Uterus (tissue), 4 donors: ENCODE measurements around the gene TOMM70. TPM values are rescaled to one million over a fixed set of nuclear protein-coding genes. Genes with fewer than 3 reads are reported as not detected.

Experiments
- DNase-seq, 2 donors: peaks; one replicate each; pipeline ENCODE4 v3.0.0-alpha.2; 2019 to 2020
- H3K27ac ChIP-seq, 2 donors: fragments of 200-600 bp; sonication (generic); 1 replicate in 1 of 2; 2 replicates in 1 of 2; pipeline ENCODE4 v1.5.1; 2016 to 2018
- H3K27me3 ChIP-seq, 2 donors: fragments of 200-600 bp; sonication (generic); one replicate each; pipeline ENCODE4 v1.5.1; 2018 to 2019; ENCODE audit warnings: control low read depth in 1 of 2
- H3K36me3 ChIP-seq, 2 donors: fragments of 200-600 bp; sonication (generic); one replicate each; pipeline ENCODE4 v1.5.1; 2019; ENCODE audit warnings: control low read depth in 1 of 2
- H3K4me1 ChIP-seq, 2 donors: fragments of 200-600 bp; sonication (generic); one replicate each; pipeline ENCODE4 v1.5.1; 2018 to 2019; ENCODE audit warnings: control low read depth in 1 of 2
- H3K4me3 ChIP-seq, 2 donors: fragments of 200-600 bp; sonication (generic); 1 replicate in 1 of 2; 2 replicates in 1 of 2; pipeline ENCODE4 v1.5.1; 2018 to 2019; ENCODE audit warnings: mild to moderate bottlenecking in 1 of 2
- H3K9me3 ChIP-seq, 2 donors: fragments of 200-600 bp; sonication (generic); one replicate each; pipeline ENCODE4 v1.5.1; 2019; ENCODE audit warnings: control low read depth in 1 of 2
- POLR2A ChIP-seq, 2 donors: fragments of 450-650 bp; IDR thresholded peaks; one replicate each; pipeline ENCODE4 v1.6.1; 2016; ENCODE audit warnings: antibody characterized with exemption in 2 of 2, mild to moderate bottlenecking in 1 of 2, moderate library complexity in 1 of 2
- intact Hi-C: fragments of 100-400 bp; cut with DNase I; formaldehyde crosslinking; loops from one replicate; pipeline ENCODE4 v1.15.1; 2023; ENCODE audit warnings: low total_unique reads
- total RNA-seq, 4 donors: library from RNA; depleted of rRNA in 3 of 4; stranded (reverse); fragments of >200 nt in 3 of 4; gene quantifications; one replicate each; pipeline versions ENCODE4 v1.1.0 to v1.2.4, GENCODE V29; 2014 to 2023
- TF ChIP-seq, protein P1 (sequence below), 4 experiments: fragments of 200-600 bp in 2 of 4; fragments of 450-650 bp in 2 of 4; sonication (generic) in 2 of 4; IDR thresholded peaks; one replicate each; pipeline ENCODE4 v1.5.1; 2016 to 2019; ENCODE audit warnings: antibody characterized with exemption in 4 of 4, mild to moderate bottlenecking in 2 of 4, moderate library complexity in 1 of 4
- donor health status: DM: yes; HTN: yes; CAD: no.

Gene TOMM70
- total RNA-seq, 4 donors from 2014 or later, result 16.8 to 86.1 (median 35.9) TPM

GRCh38 chr3:100399341-100400071, 1.4 kb downstream of the TOMM70 start:
- no peak for DNase-seq
- Histone ChIP-seq H3K27me3 (no peaks in the 10 kb centered on the region), H3K4me1 (peaks cover 0 to 3% of the 10 kb centered on the region in 2 donors), H3K4me3 (peak overlapping the region; percentile 50 to 76), H3K27ac (no peak overlapping the region), H3K9me3 (no peaks in the 10 kb centered on the region), H3K36me3 (no peaks in the 10 kb centered on the region)
- TF ChIP-seq POLR2A (IDR thresholded peaks at IDR 0.05), result no peak
- TF ChIP-seq, protein P1, sequence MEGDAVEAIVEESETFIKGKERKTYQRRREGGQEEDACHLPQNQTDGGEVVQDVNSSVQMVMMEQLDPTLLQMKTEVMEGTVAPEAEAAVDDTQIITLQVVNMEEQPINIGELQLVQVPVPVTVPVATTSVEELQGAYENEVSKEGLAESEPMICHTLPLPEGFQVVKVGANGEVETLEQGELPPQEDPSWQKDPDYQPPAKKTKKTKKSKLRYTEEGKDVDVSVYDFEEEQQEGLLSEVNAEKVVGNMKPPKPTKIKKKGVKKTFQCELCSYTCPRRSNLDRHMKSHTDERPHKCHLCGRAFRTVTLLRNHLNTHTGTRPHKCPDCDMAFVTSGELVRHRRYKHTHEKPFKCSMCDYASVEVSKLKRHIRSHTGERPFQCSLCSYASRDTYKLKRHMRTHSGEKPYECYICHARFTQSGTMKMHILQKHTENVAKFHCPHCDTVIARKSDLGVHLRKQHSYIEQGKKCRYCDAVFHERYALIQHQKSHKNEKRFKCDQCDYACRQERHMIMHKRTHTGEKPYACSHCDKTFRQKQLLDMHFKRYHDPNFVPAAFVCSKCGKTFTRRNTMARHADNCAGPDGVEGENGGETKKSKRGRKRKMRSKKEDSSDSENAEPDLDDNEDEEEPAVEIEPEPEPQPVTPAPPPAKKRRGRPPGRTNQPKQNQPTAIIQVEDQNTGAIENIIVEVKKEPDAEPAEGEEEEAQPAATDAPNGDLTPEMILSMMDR (IDR thresholded peaks at IDR 0.05), result no peak
- intact Hi-C loops, result no loop called here

GRCh38 chr3:100396967-100397366, 3.9 kb downstream of the TOMM70 start:
- no peak for DNase-seq
- no peaks in the 10 kb centered on the region for H3K27me3 ChIP-seq
- H3K4me3 ChIP-seq, result no peak overlapping the region
- no peaks in the 10 kb centered on the region for H3K36me3 ChIP-seq
- H3K9me3 ChIP-seq, result no peaks in the 10 kb centered on the region
- H3K27ac ChIP-seq, result no peak overlapping the region
- intact Hi-C loops, result no loop called here
- TF ChIP-seq POLR2A (IDR thresholded peaks at IDR 0.05), result no peak
- TF ChIP-seq, protein P1 (IDR thresholded peaks at IDR 0.05), result no peak
- H3K4me1 ChIP-seq, result peaks cover 0 to 3% of the 10 kb centered on the region in 2 donors

DNA sequence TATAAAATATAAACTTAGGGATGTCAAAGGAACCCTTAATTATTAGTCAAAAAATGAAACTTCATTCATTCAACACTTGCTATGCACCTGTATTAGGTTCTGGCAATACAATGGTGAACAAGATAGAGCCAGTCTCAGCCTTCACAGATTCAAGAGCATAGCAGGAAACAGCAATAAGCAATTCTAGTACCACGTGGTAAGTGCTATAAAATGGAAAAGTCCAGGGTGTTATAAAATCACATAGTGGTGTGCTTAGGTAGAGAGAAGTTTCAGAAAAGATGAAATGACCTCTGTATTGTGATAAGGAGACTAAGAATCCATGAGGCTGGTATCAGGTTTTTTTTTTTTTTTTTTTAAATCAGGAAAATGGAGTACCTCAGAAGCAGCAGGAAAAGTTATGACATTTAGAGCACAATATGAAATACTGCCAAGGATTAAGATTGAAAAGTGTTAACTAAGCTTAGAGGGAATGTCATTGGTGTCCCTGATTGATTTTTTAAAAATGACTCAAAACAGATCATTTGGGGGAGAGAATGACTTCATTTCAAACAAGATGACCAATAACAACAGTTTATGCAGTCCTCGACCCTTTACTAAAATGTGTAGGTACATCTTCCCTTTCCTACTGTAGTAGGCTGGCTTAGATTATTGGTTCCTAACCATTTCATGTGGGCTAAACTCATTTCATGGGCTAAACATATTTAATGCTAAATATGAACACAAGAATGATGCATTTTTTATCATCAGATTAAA, 5.0 kb downstream of the TOMM70 start:
- Histone ChIP-seq H3K27me3 (no peaks in the 10 kb centered on the region), H3K27ac (no peak overlapping the region), H3K36me3 (no peaks in the 10 kb centered on the region), H3K9me3 (no peaks in the 10 kb centered on the region), H3K4me1 (peaks cover 0 to 3% of the 10 kb centered on the region in 2 donors), H3K4me3 (no peak overlapping the region)
- DNase-seq, result no peak
- intact Hi-C loops, result no loop called here
- TF ChIP-seq, protein P1 (IDR thresholded peaks at IDR 0.05), result no peak
- no peak for TF ChIP-seq POLR2A (IDR thresholded peaks at IDR 0.05)

DNA sequence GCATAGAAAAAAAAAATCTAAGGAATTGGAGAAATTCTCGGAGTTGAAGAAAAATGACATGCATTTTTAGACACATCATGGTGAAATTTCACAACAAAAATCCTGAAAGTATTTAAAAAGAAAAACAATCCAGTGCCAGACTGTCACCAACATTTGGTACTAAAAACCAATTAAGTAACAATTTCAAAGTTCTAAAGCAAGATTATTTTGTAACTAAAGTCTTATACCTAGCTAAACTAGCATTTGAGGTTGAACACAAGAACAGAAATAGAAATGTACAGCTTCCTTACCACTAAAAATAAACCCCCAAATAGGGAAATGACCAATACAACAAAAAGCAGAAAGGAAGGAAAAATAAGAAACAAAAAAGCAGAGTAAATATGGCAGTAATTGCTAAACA, 11.9 kb downstream of the TOMM70 start:
- Histone ChIP-seq H3K36me3 (no peaks in the 10 kb centered on the region), H3K27me3 (no peaks in the 10 kb centered on the region), H3K27ac (no peak overlapping the region), H3K4me3 (no peak overlapping the region), H3K9me3 (no peaks in the 10 kb centered on the region), H3K4me1 (no peaks in the 10 kb centered on the region)
- DNase-seq, result no peak
- no peak for TF ChIP-seq POLR2A (IDR thresholded peaks at IDR 0.05)
- TF ChIP-seq, protein P1 (IDR thresholded peaks at IDR 0.05), result no peak
- intact Hi-C loops, result no loop called here

DNA sequence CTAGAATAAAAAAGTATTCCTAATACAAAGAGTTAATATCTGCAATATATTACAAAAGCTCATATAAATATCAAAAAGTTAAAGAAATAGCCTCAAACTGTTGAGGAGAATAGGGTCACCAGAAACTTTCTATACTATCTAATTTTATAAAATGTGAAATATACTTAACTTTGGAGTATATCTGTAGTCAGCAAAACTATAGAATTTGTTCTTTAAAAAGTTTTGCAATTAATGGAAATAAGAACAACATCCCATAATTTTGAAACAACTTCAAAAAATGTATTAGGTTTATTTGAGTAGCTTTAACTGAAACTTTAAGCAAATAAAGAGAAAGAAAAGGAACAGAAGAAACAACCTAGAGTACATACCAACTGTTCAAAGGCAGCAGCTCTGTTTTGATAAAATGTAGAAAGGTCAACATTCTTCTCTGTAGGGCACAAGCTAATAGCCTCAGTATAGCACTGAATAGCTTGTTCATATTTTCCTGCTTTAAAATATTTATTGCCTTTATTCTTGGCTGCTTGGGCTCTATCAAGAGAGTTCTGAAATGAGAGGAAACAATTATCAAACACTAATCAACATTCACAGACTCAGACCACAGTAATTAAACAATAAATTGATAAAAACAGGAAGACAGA, 14.3 kb downstream of the TOMM70 start:
- no peak for DNase-seq
- H3K36me3 ChIP-seq, result no peaks in the 10 kb centered on the region
- no peaks in the 10 kb centered on the region for H3K27me3 ChIP-seq
- TF ChIP-seq, protein P1 (IDR thresholded peaks at IDR 0.05), result no peak
- TF ChIP-seq POLR2A (IDR thresholded peaks at IDR 0.05), result no peak
- no peaks in the 10 kb centered on the region for H3K9me3 ChIP-seq
- H3K27ac ChIP-seq, result no peak overlapping the region
- no peak overlapping the region for H3K4me3 ChIP-seq
- no peaks in the 10 kb centered on the region for H3K4me1 ChIP-seq
- intact Hi-C loops, result no loop called here
